NCI-H128 (cell line): ENCODE measurements around the gene KIFC3.
"Not testable (repeated sequence)": the region's sequence is repeated elsewhere in the genome, so short reads cannot be mapped to it uniquely, and the experiment has no call there.

Source experiments
- DNase-seq: peaks from one replicate; lab custom pipeline; 2025; ENCODE audit not compliant: unreplicated experiment; lab: John Stamatoyannopoulos, UW

Gene KIFC3

GRCh38 chr16:57825298-57826044 is 23.2 kb upstream of the KIFC3 start:
- DNase-seq = no peak

- no peak for DNase-seq
These were observed 22.6 kb upstream of the KIFC3 start for GRCh38 chr16:57824888-57825287.

- no peak for DNase-seq
These were observed 21.5 kb upstream of the KIFC3 start for GRCh38 chr16:57823836-57824235.

GRCh38 chr16:57822856-57823255 is 20.6 kb upstream of the KIFC3 start:
- no peak for DNase-seq

GRCh38 chr16:57822018-57822553 is 19.8 kb upstream of the KIFC3 start:
- no peak for DNase-seq

GRCh38 chr16:57821149-57821971 is 19.1 kb upstream of the KIFC3 start:
- DNase-seq = no peak

- DNase-seq = no peak
These were observed 16.2 kb upstream of the KIFC3 start for GRCh38 chr16:57818377-57819064.

- no peak for DNase-seq
These were observed 15.4 kb upstream of the KIFC3 start for GRCh38 chr16:57817680-57818079.

- DNase-seq = no peak
These were observed 13.9 kb upstream of the KIFC3 start for GRCh38 chr16:57815987-57816745.

- no peak for DNase-seq
These were observed 12.6 kb upstream of the KIFC3 start for GRCh38 chr16:57814896-57815295.

GRCh38 chr16:57813466-57813865 is 11.2 kb upstream of the KIFC3 start:
- no peak for DNase-seq

GRCh38 chr16:57811340-57811739 is 9.0 kb upstream of the KIFC3 start:
- not testable (repeated sequence) for DNase-seq

- no peak for DNase-seq
These were observed 8.1 kb upstream of the KIFC3 start for GRCh38 chr16:57810197-57811031.

GRCh38 chr16:57809276-57810196 is 7.2 kb upstream of the KIFC3 start:
- no peak for DNase-seq

GRCh38 chr16:57808589-57809228 is 6.4 kb upstream of the KIFC3 start:
- no peak for DNase-seq

GRCh38 chr16:57807968-57808528 is 5.8 kb upstream of the KIFC3 start:
- no peak for DNase-seq

GRCh38 chr16:57807252-57807967 is 5.1 kb upstream of the KIFC3 start:
- no peak for DNase-seq
